Ishikawa (cell line): Measurements from ENCODE around the gene KIF13A.

ENCODE experiments used
- TCF12 ChIP-seq: IDR thresholded peaks from 2 replicates; pipeline ENCODE4 v1.6.1; 2012; ENCODE audit warnings: low read depth
- YY1 ChIP-seq: IDR thresholded peaks from 2 replicates; pipeline ENCODE4 v1.6.1; 2012; ENCODE audit warnings: low read depth

DNA sequence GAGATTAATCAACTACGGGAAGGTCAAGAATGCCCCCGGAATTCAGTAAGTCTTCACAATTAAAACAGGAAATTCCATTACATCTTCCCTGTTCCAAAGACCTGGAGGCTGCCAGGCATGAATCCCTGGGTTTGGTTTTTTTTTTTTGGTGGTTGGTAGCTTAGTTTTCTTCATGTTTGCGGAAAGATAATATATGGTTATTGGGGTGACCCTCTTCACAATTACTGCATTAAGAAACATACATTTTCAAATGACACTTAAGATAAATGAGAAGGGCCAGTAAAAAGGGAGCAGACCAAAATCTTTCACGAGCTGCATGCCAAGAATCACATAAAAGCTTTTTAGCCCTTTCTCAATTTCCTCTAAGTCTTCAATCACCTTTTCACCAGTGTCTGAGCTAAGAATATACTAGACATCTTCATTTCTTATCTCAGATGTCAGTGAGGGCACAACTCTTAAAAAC lies 64.0 kb downstream of the KIF13A start:
- TF ChIP-seq TCF12 (no peak), YY1 (no peak)
